PC-3 (cell line): ENCODE data around the gene SH2B3. TPM values are rescaled to one million over a fixed set of nuclear protein-coding genes. Genes with fewer than 3 reads are reported as not detected.

Experiments used
- ATAC-seq: fragments of 200-7000 bp; cut with Tn5 transposase; 2 replicates; pipeline ENCODE4 v1.9.1; 2020; ENCODE audit warnings: mild to moderate bottlenecking, moderate library complexity
- BruUV-seq: library from RNA; stranded (reverse); fragments of 400-500 nt; replicated peaks from 2 replicates; lab custom pipeline; 2021; lab: Mats Ljungman, UMichigan
- CTCF ChIA-PET: fragments of 300-600 bp; sonication (Branson Sonifier 250); formaldehyde crosslinking; loops from one replicate; lab custom pipeline; 2022; ENCODE audit warnings: antibody characterized with exemption; lab: Charles Lee
- POLR2A ChIA-PET: fragments of 300-600 bp; sonication (Branson Sonifier 250); formaldehyde crosslinking; loops from one replicate; lab custom pipeline; 2022; ENCODE audit warnings: antibody characterized with exemption; ENCODE audit not compliant: unreplicated experiment; lab: Charles Lee
- DNase-seq: peaks from one replicate; pipeline ENCODE4 v3.0.0-alpha.2; 2015
- H2AFZ ChIP-seq: fragments of 300-600 bp; sonication (generic); 2 replicates; pipeline ENCODE4 v1.6.0; 2016; ENCODE audit warnings: antibody characterized with exemption, low read length
- H3F3A ChIP-seq: fragments of 300-600 bp; sonication (generic); one replicate; pipeline ENCODE4 v1.6.0; 2017; ENCODE audit warnings: antibody characterized with exemption, low read length, control low read depth, mild to moderate bottlenecking; ENCODE audit not compliant: unreplicated experiment
- H3K27ac ChIP-seq: fragments of 300-600 bp; sonication (generic); 2 replicates; pipeline ENCODE4 v1.5.1; 2016; ENCODE audit warnings: mild to moderate bottlenecking, low read length
- H3K27me3 ChIP-seq: fragments of 300-600 bp; sonication (generic); 2 replicates; pipeline ENCODE4 v1.6.1; 2016; ENCODE audit warnings: low read length, mixed read lengths
- H3K36me3 ChIP-seq: fragments of 300-600 bp; sonication (generic); 2 replicates; pipeline ENCODE4 v1.6.1; 2016; ENCODE audit warnings: low read depth, mixed run types, low read length, mixed read lengths
- H3K4me1 ChIP-seq: fragments of 300-600 bp; sonication (generic); 2 replicates; pipeline ENCODE4 v1.5.1; 2016; ENCODE audit warnings: low read length; ENCODE audit not compliant: insufficient read depth
- H3K4me2 ChIP-seq: fragments of 300-600 bp; sonication (generic); 2 replicates; pipeline ENCODE4 v1.6.0; 2016; ENCODE audit warnings: low read length
- H3K4me3 ChIP-seq: fragments of 300-600 bp; sonication (generic); 2 replicates; pipeline ENCODE4 v1.5.1; 2016; ENCODE audit warnings: mild to moderate bottlenecking, low read length, mixed read lengths
- H3K79me2 ChIP-seq: fragments of 300-600 bp; sonication (generic); 2 replicates; pipeline ENCODE4 v1.6.1; 2017; ENCODE audit warnings: low read length, mixed read lengths
- H3K9ac ChIP-seq: fragments of 300-600 bp; sonication (generic); 2 replicates; pipeline ENCODE4 v1.6.0; 2016; ENCODE audit warnings: mild to moderate bottlenecking, low read length
- H3K9me2 ChIP-seq: fragments of 300-600 bp; sonication (generic); replicated peaks from 2 replicates; pipeline ENCODE4 v1.6.1; 2016; ENCODE audit warnings: mixed run types, low read length, mixed read lengths
- H3K9me3 ChIP-seq: fragments of 300-600 bp; sonication (generic); 2 replicates; pipeline ENCODE4 v1.6.1; 2016; ENCODE audit warnings: low read length, mixed read lengths
- H4K20me1 ChIP-seq: fragments of 300-600 bp; sonication (generic); 2 replicates; pipeline ENCODE4 v1.6.1; 2016; ENCODE audit warnings: low read length, mixed read lengths
- CTCF ChIP-seq: fragments of 300-600 bp; sonication (generic); conservative IDR thresholded peaks from 2 replicates; pipeline ENCODE4 v1.5.1; 2017; ENCODE audit warnings: antibody characterized with exemption, low read depth, mild to moderate bottlenecking, low read length
- EZH2 ChIP-seq: fragments of 300-600 bp; sonication (generic); IDR thresholded peaks from one replicate; pipeline ENCODE4 v1.6.1; 2017; ENCODE audit warnings: antibody characterized with exemption, mild to moderate bottlenecking, low read length; ENCODE audit not compliant: unreplicated experiment
- EZH2phosphoT487 ChIP-seq: fragments of 300-600 bp; sonication (generic); IDR thresholded peaks from 2 replicates; pipeline ENCODE4 v1.6.1; 2018; ENCODE audit warnings: mild to moderate bottlenecking, antibody characterized with exemption, low read length, borderline replicate concordance
- intact Hi-C: fragments of 100-400 bp; cut with micrococcal nuclease; formaldehyde crosslinking; loops from 2 replicates; pipeline ENCODE4 v1.9.0; 2023
- total RNA-seq: library from RNA; depleted of rRNA; stranded (reverse); fragments of >200 nt; gene quantifications from 2 replicates; pipeline ENCODE4 v1.2.3, GENCODE V29; 2014

The SH2B3 gene
- total RNA-seq, 1 experiment from 2014 or later = 12.9 TPM

- intact Hi-C loops = no loop called here
- H3K4me2 ChIP-seq = peak overlapping the region; percentile 98
- TSS peak; percentile 51 for BruUV-seq
Measured at GRCh38 chr12:111406474-111407376, 1.0 kb downstream of the SH2B3 start.

GRCh38 chr12:111407377-111408115 lies 1.8 kb downstream of the SH2B3 start:
- Histone ChIP-seq H3K79me2 (peaks cover 40% of the 10 kb centered on the region), H3F3A (no peaks in the 10 kb centered on the region), H3K36me3 (no peaks in the 10 kb centered on the region), H3K4me2 (peak overlapping the region; percentile 98), H3K9me3 (no peaks in the 10 kb centered on the region), H3K27ac (no peak overlapping the region), H2AFZ (no peak overlapping the region), H3K27me3 (no peaks in the 10 kb centered on the region), H3K4me3 (peak overlapping the region; percentile 91), H4K20me1 (no peaks in the 10 kb centered on the region), H3K9ac (no peak overlapping the region; the same call in 1 of the 2 replicates), H3K9me2 (no peaks in the 10 kb centered on the region), H3K4me1 (peaks cover 10% of the 10 kb centered on the region; the same call in 1 of the 2 replicates)
- ChIA-PET POLR2A (no interaction called here), CTCF (no interaction called here)
- no TSS peak for BruUV-seq
- DNase-seq (no peak), ATAC-seq (no peak)
- TF ChIP-seq CTCF (no peak), EZH2phosphoT487 (no peak), EZH2 (no peak)
- intact Hi-C loops = no loop called here

More at GRCh38 chr12:111406474-111407376, 1.0 kb downstream of the SH2B3 start:
- TF ChIP-seq EZH2 (no peak), EZH2phosphoT487 (no peak), CTCF (no peak)
- H3K9ac ChIP-seq = peak overlapping the region; percentile 82
- POLR2A ChIA-PET = no interaction called here
- H3F3A ChIP-seq = no peaks in the 10 kb centered on the region
- H2AFZ ChIP-seq = peak overlapping the region; percentile 80
- no peak for DNase-seq
- no peak overlapping the region for H3K27ac ChIP-seq
- H3K9me2 ChIP-seq = no peaks in the 10 kb centered on the region
- CTCF ChIA-PET = no interaction called here
- H3K4me1 ChIP-seq = peaks cover 10% of the 10 kb centered on the region; the same call in 1 of the 2 replicates
- peak overlapping the region; percentile 91 for H3K4me3 ChIP-seq
- H3K79me2 ChIP-seq = peaks cover 40% of the 10 kb centered on the region
- no peaks in the 10 kb centered on the region for H3K9me3 ChIP-seq
- H4K20me1 ChIP-seq = no peaks in the 10 kb centered on the region
- H3K27me3 ChIP-seq = no peaks in the 10 kb centered on the region
- H3K36me3 ChIP-seq = no peaks in the 10 kb centered on the region
- no peak for ATAC-seq
